Measurements from ENCODE around the gene LYPD6B.
"Not testable (repeated sequence)": the region's sequence is repeated elsewhere in the genome, so short reads cannot be mapped to it uniquely, and the experiment has no call there.

LYPD6B gene

DNA sequence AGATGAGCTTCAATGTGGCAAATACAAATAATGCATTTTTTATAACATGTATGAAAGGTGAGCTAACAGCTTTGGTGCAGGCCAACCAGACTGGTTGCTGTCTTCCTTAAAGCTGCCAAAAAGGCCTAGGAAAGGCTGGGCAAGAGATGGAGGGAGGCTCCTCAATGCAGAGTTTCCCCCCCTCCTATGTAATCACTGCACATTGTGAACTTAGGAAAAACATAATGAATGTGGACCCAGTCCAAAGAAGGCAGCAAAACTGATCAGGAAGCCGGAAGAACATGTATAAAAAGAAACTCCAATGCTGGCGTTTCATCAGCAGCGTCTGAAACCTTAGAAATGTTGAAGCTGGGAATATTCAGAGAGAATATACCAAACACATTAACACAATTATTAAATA lies 207.7 kb downstream of the LYPD6B start:
- Histone ChIP-seq H3K27me3 (ENCODE audit: insufficient read depth, poor library complexity, severe bottlenecking) (no peaks in the 10 kb centered on the region), H3K4me3 (replicated peaks; ENCODE audit: insufficient read depth, low read length) (no peak overlapping the region), H3K27ac (replicated peaks) (no peak overlapping the region)
- no peak for DNase-seq (ENCODE audit: low read depth in 1 of 2, low spot score in 1 of 2)
- TF ChIP-seq POLR2AphosphoS5 (IDR thresholded peaks at IDR 0.05; ENCODE audit: low read depth) (no peak), SPI1 (IDR thresholded peaks at IDR 0.05; ENCODE audit: borderline replicate concordance, low read depth) (no peak), GABPA (IDR thresholded peaks at IDR 0.05; ENCODE audit: low read depth) (no peak)
- TF ChIP-seq, protein P1, sequence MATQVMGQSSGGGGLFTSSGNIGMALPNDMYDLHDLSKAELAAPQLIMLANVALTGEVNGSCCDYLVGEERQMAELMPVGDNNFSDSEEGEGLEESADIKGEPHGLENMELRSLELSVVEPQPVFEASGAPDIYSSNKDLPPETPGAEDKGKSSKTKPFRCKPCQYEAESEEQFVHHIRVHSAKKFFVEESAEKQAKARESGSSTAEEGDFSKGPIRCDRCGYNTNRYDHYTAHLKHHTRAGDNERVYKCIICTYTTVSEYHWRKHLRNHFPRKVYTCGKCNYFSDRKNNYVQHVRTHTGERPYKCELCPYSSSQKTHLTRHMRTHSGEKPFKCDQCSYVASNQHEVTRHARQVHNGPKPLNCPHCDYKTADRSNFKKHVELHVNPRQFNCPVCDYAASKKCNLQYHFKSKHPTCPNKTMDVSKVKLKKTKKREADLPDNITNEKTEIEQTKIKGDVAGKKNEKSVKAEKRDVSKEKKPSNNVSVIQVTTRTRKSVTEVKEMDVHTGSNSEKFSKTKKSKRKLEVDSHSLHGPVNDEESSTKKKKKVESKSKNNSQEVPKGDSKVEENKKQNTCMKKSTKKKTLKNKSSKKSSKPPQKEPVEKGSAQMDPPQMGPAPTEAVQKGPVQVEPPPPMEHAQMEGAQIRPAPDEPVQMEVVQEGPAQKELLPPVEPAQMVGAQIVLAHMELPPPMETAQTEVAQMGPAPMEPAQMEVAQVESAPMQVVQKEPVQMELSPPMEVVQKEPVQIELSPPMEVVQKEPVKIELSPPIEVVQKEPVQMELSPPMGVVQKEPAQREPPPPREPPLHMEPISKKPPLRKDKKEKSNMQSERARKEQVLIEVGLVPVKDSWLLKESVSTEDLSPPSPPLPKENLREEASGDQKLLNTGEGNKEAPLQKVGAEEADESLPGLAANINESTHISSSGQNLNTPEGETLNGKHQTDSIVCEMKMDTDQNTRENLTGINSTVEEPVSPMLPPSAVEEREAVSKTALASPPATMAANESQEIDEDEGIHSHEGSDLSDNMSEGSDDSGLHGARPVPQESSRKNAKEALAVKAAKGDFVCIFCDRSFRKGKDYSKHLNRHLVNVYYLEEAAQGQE (IDR thresholded peaks at IDR 0.05; ENCODE audit: insufficient replicate concordance, low read depth), result no peak
- TF ChIP-seq, protein P2, sequence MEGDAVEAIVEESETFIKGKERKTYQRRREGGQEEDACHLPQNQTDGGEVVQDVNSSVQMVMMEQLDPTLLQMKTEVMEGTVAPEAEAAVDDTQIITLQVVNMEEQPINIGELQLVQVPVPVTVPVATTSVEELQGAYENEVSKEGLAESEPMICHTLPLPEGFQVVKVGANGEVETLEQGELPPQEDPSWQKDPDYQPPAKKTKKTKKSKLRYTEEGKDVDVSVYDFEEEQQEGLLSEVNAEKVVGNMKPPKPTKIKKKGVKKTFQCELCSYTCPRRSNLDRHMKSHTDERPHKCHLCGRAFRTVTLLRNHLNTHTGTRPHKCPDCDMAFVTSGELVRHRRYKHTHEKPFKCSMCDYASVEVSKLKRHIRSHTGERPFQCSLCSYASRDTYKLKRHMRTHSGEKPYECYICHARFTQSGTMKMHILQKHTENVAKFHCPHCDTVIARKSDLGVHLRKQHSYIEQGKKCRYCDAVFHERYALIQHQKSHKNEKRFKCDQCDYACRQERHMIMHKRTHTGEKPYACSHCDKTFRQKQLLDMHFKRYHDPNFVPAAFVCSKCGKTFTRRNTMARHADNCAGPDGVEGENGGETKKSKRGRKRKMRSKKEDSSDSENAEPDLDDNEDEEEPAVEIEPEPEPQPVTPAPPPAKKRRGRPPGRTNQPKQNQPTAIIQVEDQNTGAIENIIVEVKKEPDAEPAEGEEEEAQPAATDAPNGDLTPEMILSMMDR (IDR thresholded peaks at IDR 0.05; ENCODE audit: insufficient read depth, low read length), result no peak

DNA sequence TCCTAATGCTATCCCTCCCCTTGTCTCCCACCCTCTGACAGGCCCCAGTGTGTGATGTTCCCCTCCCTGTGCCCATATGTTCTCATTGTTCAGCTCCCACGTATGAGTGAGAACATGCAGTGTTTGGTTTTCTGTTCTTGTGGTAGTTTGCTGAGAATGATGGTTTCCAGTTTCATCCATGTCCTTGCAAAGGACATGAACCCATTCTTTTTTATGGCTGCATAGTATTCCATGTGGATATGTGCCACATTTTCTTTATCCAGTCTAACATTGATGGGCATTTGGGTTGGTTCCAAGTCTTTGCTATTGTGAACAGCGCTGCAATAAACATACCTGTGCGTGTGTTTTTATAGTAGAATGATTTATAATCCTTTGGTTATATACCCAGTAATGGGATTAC lies 212.9 kb downstream of the LYPD6B start:
- DNase-seq (ENCODE audit: low read depth in 1 of 2, low spot score in 1 of 2); H3K27me3 ChIP-seq (ENCODE audit: insufficient read depth, poor library complexity, severe bottlenecking); H3K4me3 ChIP-seq (replicated peaks; ENCODE audit: insufficient read depth, low read length); H3K27ac ChIP-seq (replicated peaks): not testable (repeated sequence)

DNA sequence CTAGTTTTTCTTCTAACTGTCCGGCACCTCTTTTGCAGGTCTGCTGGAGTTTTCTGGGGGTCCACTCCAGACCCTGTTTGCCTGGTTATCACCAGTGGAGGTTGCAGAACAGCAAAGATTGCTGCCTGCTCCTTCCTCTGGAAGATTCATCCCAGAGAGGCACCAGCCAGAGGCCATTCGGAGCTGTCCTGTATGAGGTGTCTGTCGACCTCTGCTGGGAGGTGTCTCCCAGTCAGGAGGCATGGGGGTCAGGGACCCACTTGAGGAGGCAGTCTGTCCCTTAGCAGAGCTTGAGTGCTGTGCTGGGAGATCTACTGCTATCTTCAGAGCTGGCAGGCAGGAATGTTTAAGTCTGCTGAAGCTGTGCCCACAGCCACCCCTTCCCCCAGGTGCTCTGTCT lies 218.4 kb downstream of the LYPD6B start:
- H3K27me3 ChIP-seq (ENCODE audit: insufficient read depth, poor library complexity, severe bottlenecking); H3K27ac ChIP-seq (replicated peaks); DNase-seq (ENCODE audit: low read depth in 1 of 2, low spot score in 1 of 2); H3K4me3 ChIP-seq (replicated peaks; ENCODE audit: insufficient read depth, low read length): not testable (repeated sequence)

DNA sequence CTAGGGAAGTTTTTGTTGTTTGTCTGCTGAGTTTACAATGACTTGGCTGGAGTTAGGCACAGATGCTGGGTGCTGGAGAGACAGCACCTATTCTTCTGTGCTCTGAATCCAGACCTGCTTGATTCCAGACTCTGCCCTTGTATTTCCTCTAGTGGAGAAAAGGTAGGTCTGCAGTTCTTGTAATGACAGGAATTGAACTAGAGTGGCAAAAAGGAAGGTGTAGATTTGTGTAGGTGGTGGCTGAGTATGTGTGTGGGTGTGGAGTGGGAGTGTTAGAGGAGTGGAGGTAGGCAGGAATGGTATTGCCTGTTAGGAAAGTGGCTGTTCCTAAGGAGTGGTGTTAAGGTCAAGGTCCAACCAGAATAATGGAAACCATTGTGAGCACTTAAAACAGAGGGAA lies 220.0 kb downstream of the LYPD6B start:
- H3K4me3 ChIP-seq (replicated peaks; ENCODE audit: insufficient read depth, low read length), result no peak overlapping the region
- TF ChIP-seq POLR2AphosphoS5 (IDR thresholded peaks at IDR 0.05; ENCODE audit: low read depth), result no peak
- TF ChIP-seq, protein P1 (IDR thresholded peaks at IDR 0.05; ENCODE audit: insufficient replicate concordance, low read depth), result no peak
- TF ChIP-seq SPI1 (IDR thresholded peaks at IDR 0.05; ENCODE audit: borderline replicate concordance, low read depth), result no peak
- TF ChIP-seq, protein P2 (IDR thresholded peaks at IDR 0.05; ENCODE audit: insufficient read depth, low read length), result no peak
- no peak for TF ChIP-seq GABPA (IDR thresholded peaks at IDR 0.05; ENCODE audit: low read depth)
- peaks cover 10% of the 10 kb centered on the region for H3K27me3 ChIP-seq (ENCODE audit: insufficient read depth, poor library complexity, severe bottlenecking)
- DNase-seq (ENCODE audit: low read depth in 1 of 2, low spot score in 1 of 2), result no peak
- H3K27ac ChIP-seq (replicated peaks), result no peak overlapping the region

DNA sequence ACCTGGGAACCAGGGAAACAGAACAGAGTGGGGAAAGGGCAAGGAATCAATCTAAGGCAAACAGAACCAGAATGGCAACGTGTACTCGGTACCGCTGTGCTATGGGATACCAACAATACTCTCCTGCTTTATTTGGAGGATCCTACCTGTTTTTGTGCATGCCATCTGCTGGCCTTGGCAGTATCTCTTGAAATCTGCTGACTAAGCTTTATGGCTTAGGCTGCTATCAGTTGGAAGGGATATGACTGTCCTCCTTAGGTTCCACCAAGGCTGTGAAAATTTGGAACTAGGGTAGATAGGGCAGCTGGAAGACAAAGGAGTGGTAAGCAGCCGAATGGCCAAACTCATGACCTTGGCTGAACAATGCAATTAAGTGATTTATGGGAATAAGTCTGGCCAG lies 220.6 kb downstream of the LYPD6B start:
- TF ChIP-seq, protein P1 (IDR thresholded peaks at IDR 0.05; ENCODE audit: insufficient replicate concordance, low read depth), result no peak
- TF ChIP-seq POLR2AphosphoS5 (IDR thresholded peaks at IDR 0.05; ENCODE audit: low read depth) (no peak), GABPA (IDR thresholded peaks at IDR 0.05; ENCODE audit: low read depth) (no peak), SPI1 (IDR thresholded peaks at IDR 0.05; ENCODE audit: borderline replicate concordance, low read depth) (no peak)
- TF ChIP-seq, protein P2 (IDR thresholded peaks at IDR 0.05; ENCODE audit: insufficient read depth, low read length), result no peak
- peaks cover 16% of the 10 kb centered on the region for H3K27me3 ChIP-seq (ENCODE audit: insufficient read depth, poor library complexity, severe bottlenecking)
- no peak overlapping the region for H3K27ac ChIP-seq (replicated peaks)
- H3K4me3 ChIP-seq (replicated peaks; ENCODE audit: insufficient read depth, low read length), result no peak overlapping the region
- DNase-seq (ENCODE audit: low read depth in 1 of 2, low spot score in 1 of 2), result no peak

All from HL-60 (cell line).